Mucosa of gallbladder (tissue), 1 donor: Measurements from ENCODE around the gene ECEL1. TPM values are rescaled to one million over a fixed set of nuclear protein-coding genes. Genes with fewer than 3 reads are reported as not detected.

Source experiments
- total RNA-seq: library from RNA; stranded (reverse); gene quantifications from one replicate; pipeline ENCODE4 v1.2.1, GENCODE V29; 2021
- donor health status: DM: no; HTN: no; CAD: no.

The ECEL1 gene
- total RNA-seq, 1 donor from 2014 or later: 0.35 TPM

Other genes starting within 250 kb of the ECEL1 start
- gene ALPP, start 109.1 kb downstream of the ECEL1 start, total RNA-seq: not detected
- not detected for gene ALPG, start 81.0 kb downstream of the ECEL1 start, total RNA-seq
- 1.0 TPM for gene ALPI, start 31.7 kb downstream of the ECEL1 start, total RNA-seq
- not detected for gene PRSS56, start 32.6 kb upstream of the ECEL1 start, total RNA-seq
- not detected for gene CHRND, start 38.3 kb upstream of the ECEL1 start, total RNA-seq
- not detected for gene CHRNG, start 51.9 kb upstream of the ECEL1 start, total RNA-seq
- 4.6 TPM for gene TIGD1, start 62.7 kb upstream of the ECEL1 start, total RNA-seq
- gene EIF4E2, start 62.9 kb upstream of the ECEL1 start, total RNA-seq: 65.5 TPM
- gene EFHD1, start 145.8 kb upstream of the ECEL1 start, total RNA-seq: 6.0 TPM
- 55.6 TPM for gene GIGYF2, start 209.5 kb upstream of the ECEL1 start, total RNA-seq